LoVo (cell line): Measurements from ENCODE around the gene TMEM154.
A peak's percentile ranks its signal among the peaks of the same experiment; 100 is the strongest.

Experiments
- DNase-seq: peaks from one replicate; pipeline ENCODE4 v3.0.0-alpha.2; 2016; ENCODE audit warnings: low spot score

The TMEM154 gene

GRCh38 chr4:152679414-152680281 is at the start of gene TMEM154:
TSS of gene TMEM154 (minus strand) at chr4:152679997. CDS start at chr4:152679933, 64 bp downstream.
- DNase-seq, result no peak

DNA sequence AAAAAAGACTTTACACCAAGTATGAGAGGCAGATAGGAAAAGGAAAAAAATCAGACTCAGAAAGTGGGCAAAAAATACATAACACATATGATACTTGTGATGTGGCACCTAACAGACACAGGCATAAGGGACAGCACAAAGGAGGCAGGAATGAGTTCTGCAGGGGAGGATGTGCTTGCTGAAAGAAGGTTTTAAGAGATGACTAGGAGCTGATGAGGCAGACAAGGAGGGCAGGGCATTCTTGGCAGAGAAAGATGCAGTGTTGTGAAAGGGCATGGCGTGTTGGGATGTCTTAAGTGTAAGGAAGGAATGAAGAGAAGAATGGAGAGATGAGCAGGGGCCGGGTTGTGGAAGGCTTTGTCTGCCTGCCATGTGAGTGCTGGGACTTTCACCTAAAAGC is 49.7 kb upstream of the TMEM154 start:
- DNase-seq, result no peak

DNA sequence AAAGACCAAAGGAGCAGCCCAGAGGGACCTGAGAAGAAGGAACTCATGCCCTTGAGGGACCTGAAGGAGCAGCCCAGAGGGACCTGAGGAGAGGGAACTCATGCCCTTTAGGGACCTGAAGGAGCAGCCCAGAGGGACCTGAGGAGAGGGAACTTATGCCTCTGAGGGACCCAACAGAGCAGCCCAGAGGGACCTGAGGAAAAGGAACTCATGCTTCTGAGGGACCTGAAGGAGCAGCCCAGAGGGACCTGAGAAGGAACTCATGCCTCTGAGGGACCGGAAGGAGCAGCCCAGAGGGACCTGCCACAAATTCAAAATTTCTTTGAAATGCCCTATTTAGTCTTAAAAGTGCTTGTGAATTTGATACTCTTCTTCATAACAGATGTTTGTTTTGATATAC is 48.5 kb upstream of the TMEM154 start:
- no peak for DNase-seq

DNA sequence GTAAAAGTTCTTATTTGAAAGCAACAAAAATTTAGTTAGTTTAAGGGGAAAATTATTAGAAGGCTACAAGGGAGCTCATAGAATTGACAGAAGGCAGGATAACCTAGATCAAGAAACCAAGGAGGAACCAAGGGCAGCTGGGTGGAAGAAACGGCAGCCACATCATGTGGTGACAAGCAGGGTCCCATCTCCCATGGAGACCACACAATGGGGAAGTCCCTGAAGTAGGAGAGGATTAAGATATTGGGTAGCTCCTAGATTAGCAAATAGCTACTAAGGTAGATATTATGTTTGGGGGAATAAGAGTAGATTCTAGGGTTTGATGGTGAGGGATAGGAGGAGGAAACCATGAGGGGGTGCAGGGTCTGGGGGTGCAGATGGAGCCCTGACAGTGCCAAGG is 48.0 kb upstream of the TMEM154 start:
- DNase-seq, result no peak

GRCh38 chr4:152724494-152724893 is 44.7 kb upstream of the TMEM154 start:
- DNase-seq, result no peak

GRCh38 chr4:152723236-152723635 is 43.4 kb upstream of the TMEM154 start:
- DNase-seq, result no peak

GRCh38 chr4:152719801-152720556 is 40.2 kb upstream of the TMEM154 start:
- no peak for DNase-seq

- no peak for DNase-seq
These were observed 39.5 kb upstream of the TMEM154 start for GRCh38 chr4:152719291-152719690.

DNA sequence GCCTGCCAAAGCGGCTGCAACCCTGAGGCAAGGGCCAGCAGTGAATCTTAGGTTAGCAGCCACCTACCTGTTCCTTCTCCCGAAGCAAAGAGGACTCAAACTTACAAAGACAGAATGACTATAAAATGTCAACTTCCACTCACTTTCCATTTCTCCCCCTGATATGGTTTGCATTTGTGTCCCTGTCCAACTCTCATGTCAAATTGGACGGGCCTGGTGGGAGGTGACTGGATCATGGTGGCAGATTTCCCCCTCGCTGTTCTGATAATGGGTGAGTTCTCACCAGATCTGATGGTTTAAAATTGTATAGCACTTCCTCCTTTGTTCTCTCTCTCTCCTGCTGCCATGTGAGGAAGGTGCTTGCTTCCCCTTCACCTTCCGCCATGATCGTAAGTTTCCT is 35.3 kb upstream of the TMEM154 start:
- no peak for DNase-seq

DNA sequence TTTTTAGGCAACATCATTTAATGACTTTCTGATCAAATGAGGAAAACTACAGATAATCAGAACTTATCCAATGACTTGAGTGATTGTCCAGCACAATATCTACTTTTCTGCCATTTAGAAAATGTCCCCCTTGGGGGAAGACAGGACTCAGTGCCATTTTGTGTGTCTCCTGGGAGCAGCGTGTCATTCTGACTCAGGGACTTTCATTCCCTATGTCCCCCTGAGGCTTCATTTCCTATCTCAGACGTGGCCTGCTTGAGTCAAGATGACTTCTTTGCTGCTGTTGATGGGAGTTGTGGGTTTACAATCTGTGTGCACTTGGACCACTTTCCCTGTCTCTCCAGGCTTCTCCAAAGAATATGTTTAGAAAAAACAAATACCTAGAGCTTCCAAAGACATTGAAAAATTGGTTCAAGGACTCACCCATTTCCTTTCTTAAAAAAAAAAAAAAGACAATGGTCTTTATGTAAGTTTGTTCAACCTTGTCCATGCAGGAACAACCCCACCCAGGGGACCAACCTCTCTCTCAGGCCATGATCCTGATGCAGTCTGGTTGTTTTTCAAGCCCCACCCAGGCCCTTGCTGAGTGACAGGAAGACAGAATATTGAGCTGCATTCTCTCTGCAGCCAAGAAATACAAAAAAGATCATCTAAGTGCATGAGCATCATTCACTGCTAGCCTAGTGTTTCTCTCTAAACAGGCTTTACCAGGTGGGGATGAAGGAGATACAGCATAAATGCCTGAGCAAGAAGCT is 34.3 kb upstream of the TMEM154 start:
- DNase-seq, result no peak

DNA sequence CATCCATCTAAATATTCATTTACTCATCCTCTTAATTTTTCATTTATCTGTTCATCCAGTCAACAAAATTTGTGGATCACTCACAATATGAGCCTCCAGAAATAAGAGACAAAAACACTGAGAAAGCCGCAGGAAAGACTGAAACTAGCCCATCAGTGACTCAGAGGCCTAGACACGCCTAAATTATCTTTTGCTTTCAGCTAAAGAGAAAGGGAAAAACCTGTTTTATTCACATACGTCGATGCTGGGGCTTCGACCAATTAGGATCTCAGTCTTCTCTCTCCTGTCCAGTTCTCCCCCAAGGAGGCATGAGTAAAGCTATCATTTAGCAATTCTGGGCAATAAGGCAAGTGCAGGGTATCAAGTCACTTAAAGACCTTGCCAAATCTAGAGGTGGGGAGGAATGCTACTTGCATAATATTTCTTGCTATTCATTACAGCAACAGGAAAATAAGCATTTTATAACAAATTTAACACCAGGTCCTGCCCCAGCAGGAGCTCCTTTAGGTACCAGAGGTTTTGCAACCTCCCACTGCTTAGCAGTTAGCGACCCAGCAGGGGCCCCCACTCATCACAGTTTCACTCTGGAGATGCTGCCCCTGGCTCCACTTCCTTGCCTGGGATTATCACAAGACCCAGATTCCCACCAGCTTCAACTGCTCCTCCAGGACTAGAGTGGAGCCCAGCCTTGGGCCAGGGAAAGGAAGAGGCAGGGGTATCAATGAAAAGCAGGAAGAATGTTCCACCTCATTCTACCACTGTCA is 30.1 kb upstream of the TMEM154 start:
- DNase-seq, result peak; percentile 22

- no peak for DNase-seq
These were observed 29.0 kb upstream of the TMEM154 start for GRCh38 chr4:152708796-152709195.

- no peak for DNase-seq
These were observed 28.6 kb upstream of the TMEM154 start for GRCh38 chr4:152708361-152708760.

- DNase-seq, result no peak
These were observed 27.8 kb upstream of the TMEM154 start for GRCh38 chr4:152707632-152708031.

DNA sequence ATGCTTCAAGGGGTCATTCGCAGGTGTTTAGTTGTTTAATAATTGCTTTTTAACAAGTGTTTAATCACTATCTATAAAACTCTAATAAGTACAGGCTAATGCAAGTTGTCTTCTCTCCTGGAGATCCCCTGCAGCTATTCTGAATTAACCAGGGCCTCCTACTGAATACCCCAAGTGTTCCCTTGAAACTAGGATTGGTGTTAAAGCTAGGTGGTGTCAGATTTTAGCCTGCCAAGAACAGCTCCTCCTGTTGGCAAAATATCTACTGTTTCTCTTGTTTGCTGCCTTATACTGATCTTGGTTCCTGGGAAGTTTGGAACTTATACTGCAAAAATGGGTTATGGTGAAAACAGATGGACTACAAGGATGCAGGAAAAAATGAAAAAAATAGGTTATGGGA is 26.1 kb upstream of the TMEM154 start:
- DNase-seq, result no peak

DNA sequence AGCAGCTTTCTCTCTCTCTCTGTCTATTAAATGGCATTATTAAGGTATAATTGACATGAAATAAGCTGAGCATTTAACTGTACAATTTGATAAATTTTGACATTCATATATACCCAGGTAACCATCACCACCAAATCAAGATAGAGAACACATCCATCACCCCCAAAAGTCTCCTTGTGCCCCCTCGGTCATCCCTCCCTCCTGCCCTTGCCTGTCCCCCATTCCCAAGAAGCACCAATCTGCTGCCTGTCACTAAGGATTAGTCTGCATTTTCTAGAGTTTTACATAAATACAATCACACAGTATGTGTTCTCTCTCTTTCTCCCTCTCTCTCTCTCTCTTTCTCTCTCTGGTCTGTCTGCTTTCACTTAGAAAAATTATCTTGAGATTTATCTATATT is 25.0 kb upstream of the TMEM154 start:
- DNase-seq, result no peak

DNA sequence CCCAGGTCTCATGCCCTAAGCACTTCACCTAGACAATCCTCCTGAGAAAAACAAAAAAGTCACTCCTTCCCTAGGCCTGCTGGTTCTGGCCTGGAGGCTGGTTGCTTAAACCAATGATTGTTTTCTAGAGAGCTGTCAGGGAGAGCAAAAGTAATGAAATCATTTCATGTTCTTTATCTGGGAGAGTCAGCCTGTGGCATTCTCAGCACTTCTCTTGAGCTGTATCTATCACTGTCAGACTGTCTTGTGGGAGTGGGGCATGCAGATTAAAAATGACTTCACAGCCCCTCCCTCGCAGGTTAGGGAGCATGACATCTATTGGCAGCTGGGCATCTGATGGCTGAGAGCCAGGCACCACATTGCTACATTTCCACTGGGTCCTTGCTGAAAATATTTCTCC is 20.4 kb upstream of the TMEM154 start:
- DNase-seq, result no peak

DNA sequence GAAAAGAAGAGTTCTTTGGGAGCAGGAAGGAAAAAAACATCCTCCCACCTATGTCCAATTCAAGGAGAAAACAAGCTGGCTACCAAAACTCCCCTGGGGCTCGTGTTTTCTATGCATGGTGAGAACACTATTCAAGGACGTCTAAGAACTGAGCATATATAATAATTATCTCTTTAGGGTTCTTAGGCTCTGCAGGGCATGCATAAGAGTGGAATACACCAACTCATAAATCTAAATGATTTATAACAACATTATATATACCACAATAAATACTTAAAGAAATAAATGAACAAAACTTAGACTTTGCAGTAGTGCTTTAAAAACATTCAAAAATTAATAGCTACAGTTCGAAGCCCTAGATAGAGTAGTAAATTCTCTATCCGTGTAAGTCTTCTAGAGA is 19.5 kb upstream of the TMEM154 start:
- DNase-seq, result no peak

- no peak for DNase-seq
These were observed 18.3 kb upstream of the TMEM154 start for GRCh38 chr4:152698089-152698499.

GRCh38 chr4:152697284-152698088 is 17.7 kb upstream of the TMEM154 start:
- no peak for DNase-seq

DNA sequence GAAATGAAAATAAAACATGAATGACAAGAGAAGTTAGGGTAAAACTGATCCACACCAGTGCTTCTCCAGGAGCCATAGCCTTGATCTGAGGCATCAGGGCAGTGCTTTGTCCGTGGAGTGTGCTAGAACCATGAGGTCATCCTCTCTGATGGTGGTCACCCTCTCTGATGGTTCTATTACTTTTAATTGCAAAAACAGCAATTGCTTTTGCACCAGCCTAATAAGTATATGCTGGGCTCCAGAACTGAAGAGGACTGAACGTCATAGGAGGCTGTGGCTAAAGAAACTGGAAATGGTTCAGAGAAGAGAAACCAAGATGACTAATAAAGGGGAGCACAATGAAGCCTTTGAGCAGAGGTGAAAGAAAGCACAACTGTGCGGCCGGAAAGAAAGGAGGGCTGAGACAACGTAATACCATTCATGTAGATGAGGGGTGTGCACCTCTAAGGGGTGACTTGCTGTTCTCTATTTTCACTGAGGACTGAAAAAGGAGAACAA is 17.0 kb upstream of the TMEM154 start:
- no peak for DNase-seq
